Lower lobe of right lung (tissue), 2 donors: ENCODE data around the gene DPP4. TPM values are rescaled to one million over a fixed set of nuclear protein-coding genes. Genes with fewer than 3 reads are reported as not detected.

Source experiments
- ATAC-seq, 2 donors: fragments of 200-7000 bp; cut with Tn5 transposase; one replicate each; pipeline ENCODE4 v1.9.1; 2020 to 2022; ENCODE audit warnings: mild to moderate bottlenecking in 2 of 2, moderate library complexity in 2 of 2
- DNase-seq: peaks from one replicate; pipeline ENCODE4 v3.0.0-alpha.2; 2020
- H3K27ac ChIP-seq: fragments of 200-600 bp; one replicate; pipeline ENCODE4 v1.8.0; 2022
- H3K27me3 ChIP-seq: fragments of 200-600 bp; one replicate; pipeline ENCODE4 v1.8.0; 2022; ENCODE audit warnings: low read depth
- H3K36me3 ChIP-seq: fragments of 200-600 bp; one replicate; pipeline ENCODE4 v1.8.0; 2022; ENCODE audit warnings: mild to moderate bottlenecking
- H3K4me1 ChIP-seq: fragments of 200-600 bp; one replicate; pipeline ENCODE4 v1.8.0; 2022
- H3K4me3 ChIP-seq: fragments of 200-600 bp; one replicate; pipeline ENCODE4 v1.8.0; 2022; ENCODE audit warnings: mild to moderate bottlenecking
- H3K9me3 ChIP-seq: fragments of 200-600 bp; one replicate; pipeline ENCODE4 v1.8.0; 2022
- CTCF ChIP-seq: fragments of 200-600 bp; IDR thresholded peaks from one replicate; pipeline ENCODE4 v1.8.0; 2022; ENCODE audit warnings: antibody characterized with exemption, mild to moderate bottlenecking
- intact Hi-C: fragments of 100-400 bp; cut with DNase I; formaldehyde crosslinking; loops from one replicate; pipeline ENCODE4 v1.11.0; 2022
- total RNA-seq: library from RNA; stranded (reverse); fragmentation: NEBNext Ultra II Directional; extraction: Animal tissue kit (Norgen Biotek cat#: 25700); gene quantifications from one replicate; pipeline ENCODE4 v1.2.1, GENCODE V29; 2021
- donor health status: DM: no; HTN: yes; CAD: no; lungs with severe emphysema.

DPP4 gene
- total RNA-seq, 1 donor from 2014 or later: 24.5 TPM

DNA sequence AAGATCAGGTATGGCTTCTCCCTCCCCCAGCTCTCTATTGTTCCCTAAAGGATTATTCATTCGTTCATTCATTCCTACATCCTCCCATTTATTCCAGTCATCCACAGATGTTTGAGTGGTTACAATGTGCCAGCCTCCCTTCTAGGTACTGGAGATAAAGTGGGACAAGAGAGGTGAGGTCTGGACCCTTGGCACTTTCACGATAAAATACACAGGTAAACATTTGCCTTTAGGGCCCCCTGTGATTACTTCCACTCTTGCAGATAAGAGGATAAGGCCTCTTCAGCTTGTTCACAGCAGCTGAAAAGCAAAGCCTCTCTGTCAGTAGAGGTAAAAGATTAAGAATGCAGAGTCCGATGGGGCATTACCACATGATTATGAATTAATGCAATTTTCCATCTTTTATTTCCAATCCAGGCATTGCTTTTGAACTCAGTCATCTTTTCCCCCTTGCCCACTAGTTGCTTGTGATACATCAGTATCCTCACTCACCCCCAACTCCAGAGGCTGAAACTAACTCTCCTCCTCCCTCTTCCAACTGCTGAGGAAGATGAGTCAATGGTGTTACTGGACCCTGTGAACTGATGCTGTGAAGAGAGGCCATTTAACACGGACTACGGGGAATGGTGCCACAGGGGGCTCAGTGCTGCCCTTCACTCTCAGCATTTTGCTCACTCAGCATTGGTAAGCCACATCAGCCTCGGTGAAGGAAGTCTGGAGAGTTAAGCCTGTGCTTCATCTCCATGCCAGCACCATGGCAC lies 1.1 kb upstream of the DPP4 start:
- ATAC-seq (no peak), DNase-seq (no peak)
- no peaks in the 10 kb centered on the region for H3K36me3 ChIP-seq
- peak overlapping the region; percentile 64 for H3K4me3 ChIP-seq
- H3K4me1 ChIP-seq: peaks cover 12% of the 10 kb centered on the region
- intact Hi-C loops: no loop called here
- TF ChIP-seq CTCF: no peak
- H3K27me3 ChIP-seq: no peaks in the 10 kb centered on the region
- no peak overlapping the region for H3K27ac ChIP-seq
- H3K9me3 ChIP-seq: peaks cover 10% of the 10 kb centered on the region

DNA sequence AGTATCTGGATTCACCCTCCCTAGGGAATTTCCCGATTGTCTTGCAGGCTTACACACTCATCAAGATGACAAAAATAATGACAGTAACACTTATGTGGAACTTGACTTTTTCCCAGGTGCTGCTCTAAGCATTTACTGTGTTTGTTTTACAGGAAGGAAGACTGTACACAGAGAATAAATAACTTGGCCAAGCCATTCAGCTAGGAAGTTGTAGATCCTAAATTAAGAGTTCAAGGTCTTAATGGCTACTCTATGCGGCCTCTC lies 549 bp upstream of the DPP4 start:
- ATAC-seq (peak in 1 of 2 donors; percentile 6), DNase-seq (no peak)
- H3K4me1 ChIP-seq: peaks cover 12% of the 10 kb centered on the region
- no peak for TF ChIP-seq CTCF
- intact Hi-C loops: no loop called here
- H3K36me3 ChIP-seq: no peaks in the 10 kb centered on the region
- H3K9me3 ChIP-seq: peaks cover 9% of the 10 kb centered on the region
- peak overlapping the region; percentile 64 for H3K4me3 ChIP-seq
- no peaks in the 10 kb centered on the region for H3K27me3 ChIP-seq
- peak overlapping the region; percentile 65 for H3K27ac ChIP-seq

GRCh38 chr2:162072976-162073887 lies 783 bp downstream of the DPP4 start:
- intact Hi-C loops: no loop called here
- ATAC-seq: peak; percentile 51 to 55
- H3K27me3 ChIP-seq: no peaks in the 10 kb centered on the region

GRCh38 chr2:162072181-162072702 lies 1.8 kb downstream of the DPP4 start:
- no peak for DNase-seq
- Histone ChIP-seq H3K4me3 (peak overlapping the region; percentile 64), H3K4me1 (peaks cover 12% of the 10 kb centered on the region), H3K36me3 (no peaks in the 10 kb centered on the region), H3K27me3 (no peaks in the 10 kb centered on the region), H3K27ac (no peak overlapping the region), H3K9me3 (no peaks in the 10 kb centered on the region)
- peak in 1 of 2 donors; percentile 46 for ATAC-seq
- TF ChIP-seq CTCF: no peak
- intact Hi-C loops: no loop called here

More at GRCh38 chr2:162072976-162073887, 783 bp downstream of the DPP4 start:
- Histone ChIP-seq H3K4me1 (peaks cover 12% of the 10 kb centered on the region), H3K4me3 (peak overlapping the region; percentile 64), H3K9me3 (no peaks in the 10 kb centered on the region), H3K36me3 (no peaks in the 10 kb centered on the region), H3K27ac (peak overlapping the region; percentile 65)
- TF ChIP-seq CTCF: no peak
- DNase-seq: peak; percentile 46

DNA sequence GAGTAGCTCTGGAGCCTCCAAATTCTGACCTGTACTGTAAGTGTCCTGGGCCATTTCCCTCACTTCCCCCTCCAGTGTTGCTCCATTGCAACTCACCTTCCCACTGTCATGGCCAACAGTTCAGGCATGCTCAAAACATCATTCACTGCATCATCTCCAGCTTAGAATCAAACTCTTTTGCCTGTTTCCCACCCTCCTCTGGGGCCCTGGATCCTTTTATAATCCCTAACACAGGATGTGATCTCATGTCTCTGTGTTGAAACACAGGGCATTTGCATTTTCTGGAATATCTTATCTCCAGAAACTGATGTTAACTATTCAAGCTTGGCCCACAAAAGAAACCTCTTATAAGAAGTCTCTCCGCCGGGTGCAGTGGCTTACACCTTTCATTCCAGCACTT lies 3.0 kb downstream of the DPP4 start:
- no peaks in the 10 kb centered on the region for H3K27me3 ChIP-seq
- intact Hi-C loops: no loop called here
- H3K27ac ChIP-seq: no peak overlapping the region
- no peaks in the 10 kb centered on the region for H3K9me3 ChIP-seq
- H3K4me1 ChIP-seq: peaks cover 12% of the 10 kb centered on the region
- DNase-seq (no peak), ATAC-seq (no peak)
- TF ChIP-seq CTCF: no peak
- no peaks in the 10 kb centered on the region for H3K36me3 ChIP-seq
- no peak overlapping the region for H3K4me3 ChIP-seq
